WTC11 (cell line): Measurements from ENCODE around the gene NOL12. TPM values are rescaled to one million over a fixed set of nuclear protein-coding genes. Genes with fewer than 3 reads are reported as not detected.
A peak's percentile ranks its signal among the peaks of the same experiment; 100 is the strongest.
"Not testable (repeated sequence)": the region's sequence is repeated elsewhere in the genome, so short reads cannot be mapped to it uniquely, and the experiment has no call there.

Experiments
- ATAC-seq: fragments of 200-7000 bp; cut with Tn5 transposase; 2 replicates; pipeline ENCODE4 v1.10.0; 2021; ENCODE audit warnings: mild to moderate bottlenecking, moderate library complexity
- CTCF ChIA-PET: fragments of 300-600 bp; sonication (Branson Sonifier 250); formaldehyde crosslinking; loops from one replicate; lab custom pipeline; 2021; ENCODE audit warnings: antibody characterized with exemption; lab: Charles Lee
- POLR2A ChIA-PET: fragments of 350-600 bp; sonication (Branson Sonifier 250); formaldehyde crosslinking; loops from one replicate; lab custom pipeline; 2021; ENCODE audit warnings: antibody characterized with exemption; lab: Charles Lee
- DNase-seq: peaks from one replicate; pipeline ENCODE4 v3.0.0; 2021; ENCODE audit warnings: low spot score
- H3K27ac Mint-ChIP-seq: 2 replicates; pipeline ENCODE4 v1.8.0; 2021; ENCODE audit warnings: mixed read lengths
- H3K27me3 Mint-ChIP-seq: 2 replicates; pipeline ENCODE4 v1.8.0; 2021; ENCODE audit warnings: low read depth, mild to moderate bottlenecking, moderate library complexity, mixed read lengths
- H3K36me3 Mint-ChIP-seq: 2 replicates; pipeline ENCODE4 v1.8.0; 2021; ENCODE audit warnings: mixed read lengths
- H3K4me1 Mint-ChIP-seq: 2 replicates; pipeline ENCODE4 v1.8.0; 2022; ENCODE audit warnings: mixed read lengths
- H3K4me3 Mint-ChIP-seq: 2 replicates; pipeline ENCODE4 v1.8.0; 2021; ENCODE audit warnings: mild to moderate bottlenecking, moderate library complexity, mixed read lengths
- H3K9me3 Mint-ChIP-seq: 2 replicates; pipeline ENCODE4 v1.8.0; 2021; ENCODE audit warnings: mixed read lengths
- CREB1 ChIP-seq: sonication (generic); formaldehyde crosslinking; IDR thresholded peaks from 2 replicates; pipeline ENCODE4 v1.8.0; 2023; ENCODE audit warnings: mild to moderate bottlenecking, missing genetic modification reagents
- HMGA2 ChIP-seq: fragments of 250-450 bp; sonication (Bioruptor Pico); IDR thresholded peaks from 2 replicates; pipeline ENCODE4 v1.4.0; 2021; ENCODE audit warnings: mild to moderate bottlenecking, moderate library complexity
- MYBL2 ChIP-seq: sonication (generic); formaldehyde crosslinking; IDR thresholded peaks from 2 replicates; pipeline ENCODE4 v1.8.1; 2023; ENCODE audit warnings: mild to moderate bottlenecking, moderate library complexity, missing genetic modification reagents
- PRRX2 ChIP-seq: fragments of 250-450 bp; sonication (Bioruptor Pico); IDR thresholded peaks from 2 replicates; pipeline ENCODE4 v1.8.0; 2021; ENCODE audit warnings: mild to moderate bottlenecking
- SOX15 ChIP-seq: fragments of 250-450 bp; sonication (Bioruptor Pico); IDR thresholded peaks from 2 replicates; pipeline ENCODE4 v1.9.0; 2021; ENCODE audit warnings: mild to moderate bottlenecking
- TEAD4 ChIP-seq: sonication (generic); formaldehyde crosslinking; IDR thresholded peaks from 2 replicates; pipeline ENCODE4 v1.8.0; 2022; ENCODE audit warnings: mild to moderate bottlenecking, missing genetic modification reagents
- ZNF121 ChIP-seq: sonication (generic); formaldehyde crosslinking; IDR thresholded peaks from 2 replicates; pipeline ENCODE4 v1.8.0; 2023; ENCODE audit warnings: missing genetic modification reagents
- ZNF219 ChIP-seq: sonication (generic); formaldehyde crosslinking; IDR thresholded peaks from 2 replicates; pipeline ENCODE4 v1.8.0; 2023; ENCODE audit warnings: missing genetic modification reagents, mild to moderate bottlenecking, borderline replicate concordance
- ZNF232 ChIP-seq: sonication (generic); formaldehyde crosslinking; IDR thresholded peaks from 2 replicates; pipeline ENCODE4 v1.8.0; 2022; ENCODE audit warnings: mild to moderate bottlenecking, missing genetic modification reagents
- ZNF423 ChIP-seq: fragments of 250-450 bp; sonication (Bioruptor Pico); IDR thresholded peaks from 2 replicates; pipeline ENCODE4 v2.1.2; 2022; ENCODE audit warnings: mild to moderate bottlenecking, moderate library complexity
- ZNF671 ChIP-seq: fragments of 250-450 bp; sonication (Bioruptor Pico); IDR thresholded peaks from 2 replicates; pipeline ENCODE4 v1.8.0; 2021; ENCODE audit warnings: mild to moderate bottlenecking
- total RNA-seq: library from RNA; stranded (reverse); gene quantifications from 3 replicates; pipeline ENCODE4 v1.2.3, GENCODE V29; 2021
- TF ChIP-seq, protein P1 (sequence below): sonication (generic); formaldehyde crosslinking; conservative IDR thresholded peaks from 2 replicates; pipeline ENCODE4 v1.8.1; 2022; ENCODE audit warnings: mild to moderate bottlenecking, missing genetic modification reagents
- TF ChIP-seq, protein P2 (sequence below): sonication (generic); formaldehyde crosslinking; IDR thresholded peaks from 2 replicates; pipeline ENCODE4 v1.8.0; 2022; ENCODE audit warnings: missing genetic modification reagents
- TF ChIP-seq, protein P3 (sequence below): fragments of 250-450 bp; sonication (Bioruptor Pico); IDR thresholded peaks from 2 replicates; pipeline ENCODE4 v2.1.2; 2022; ENCODE audit warnings: mild to moderate bottlenecking, moderate library complexity
- TF ChIP-seq, protein P4 (sequence below): sonication (generic); formaldehyde crosslinking; IDR thresholded peaks from 2 replicates; pipeline ENCODE4 v1.8.1; 2022; ENCODE audit warnings: low read depth, missing genetic modification reagents, borderline replicate concordance
- TF ChIP-seq, protein P5 (sequence below): fragments of 250-450 bp; sonication (Bioruptor Pico); IDR thresholded peaks from 2 replicates; pipeline ENCODE4 v1.9.0; 2021; ENCODE audit warnings: mild to moderate bottlenecking, borderline replicate concordance

The NOL12 gene
- total RNA-seq, 1 experiment from 2014 or later = 24.9 TPM

DNA sequence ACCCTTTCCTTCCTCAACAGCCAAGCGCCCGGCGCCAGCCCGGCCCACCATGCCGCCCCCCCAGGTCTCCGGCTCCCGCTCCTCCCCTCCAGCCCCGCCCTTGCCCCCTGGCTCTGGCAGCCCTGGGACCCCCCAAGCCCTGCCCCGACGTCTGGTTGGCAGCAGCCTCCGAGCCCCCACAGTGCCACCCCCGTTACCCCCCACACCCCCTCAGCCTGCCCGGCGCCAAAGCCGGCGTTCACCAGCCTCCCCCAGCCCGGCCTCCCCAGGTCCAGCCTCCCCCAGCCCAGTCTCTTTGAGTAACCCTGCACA is 30.9 kb upstream of the NOL12 start (continued):
- TF ChIP-seq HMGA2 (CRISPR knock-in tag) (no peak), SOX15 (CRISPR knock-in tag) (no peak), ZNF232 (CRISPR knock-in tag) (no peak), CREB1 (no peak)
- TF ChIP-seq, protein P1, sequence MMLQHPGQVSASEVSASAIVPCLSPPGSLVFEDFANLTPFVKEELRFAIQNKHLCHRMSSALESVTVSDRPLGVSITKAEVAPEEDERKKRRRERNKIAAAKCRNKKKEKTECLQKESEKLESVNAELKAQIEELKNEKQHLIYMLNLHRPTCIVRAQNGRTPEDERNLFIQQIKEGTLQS = no peak
- TF ChIP-seq, protein P2, sequence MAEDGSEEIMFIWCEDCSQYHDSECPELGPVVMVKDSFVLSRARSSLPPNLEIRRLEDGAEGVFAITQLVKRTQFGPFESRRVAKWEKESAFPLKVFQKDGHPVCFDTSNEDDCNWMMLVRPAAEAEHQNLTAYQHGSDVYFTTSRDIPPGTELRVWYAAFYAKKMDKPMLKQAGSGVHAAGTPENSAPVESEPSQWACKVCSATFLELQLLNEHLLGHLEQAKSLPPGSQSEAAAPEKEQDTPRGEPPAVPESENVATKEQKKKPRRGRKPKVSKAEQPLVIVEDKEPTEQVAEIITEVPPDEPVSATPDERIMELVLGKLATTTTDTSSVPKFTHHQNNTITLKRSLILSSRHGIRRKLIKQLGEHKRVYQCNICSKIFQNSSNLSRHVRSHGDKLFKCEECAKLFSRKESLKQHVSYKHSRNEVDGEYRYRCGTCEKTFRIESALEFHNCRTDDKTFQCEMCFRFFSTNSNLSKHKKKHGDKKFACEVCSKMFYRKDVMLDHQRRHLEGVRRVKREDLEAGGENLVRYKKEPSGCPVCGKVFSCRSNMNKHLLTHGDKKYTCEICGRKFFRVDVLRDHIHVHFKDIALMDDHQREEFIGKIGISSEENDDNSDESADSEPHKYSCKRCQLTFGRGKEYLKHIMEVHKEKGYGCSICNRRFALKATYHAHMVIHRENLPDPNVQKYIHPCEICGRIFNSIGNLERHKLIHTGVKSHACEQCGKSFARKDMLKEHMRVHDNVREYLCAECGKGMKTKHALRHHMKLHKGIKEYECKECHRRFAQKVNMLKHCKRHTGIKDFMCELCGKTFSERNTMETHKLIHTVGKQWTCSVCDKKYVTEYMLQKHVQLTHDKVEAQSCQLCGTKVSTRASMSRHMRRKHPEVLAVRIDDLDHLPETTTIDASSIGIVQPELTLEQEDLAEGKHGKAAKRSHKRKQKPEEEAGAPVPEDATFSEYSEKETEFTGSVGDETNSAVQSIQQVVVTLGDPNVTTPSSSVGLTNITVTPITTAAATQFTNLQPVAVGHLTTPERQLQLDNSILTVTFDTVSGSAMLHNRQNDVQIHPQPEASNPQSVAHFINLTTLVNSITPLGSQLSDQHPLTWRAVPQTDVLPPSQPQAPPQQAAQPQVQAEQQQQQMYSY (CRISPR knock-in tag) = no peak
- TF ChIP-seq, protein P3, sequence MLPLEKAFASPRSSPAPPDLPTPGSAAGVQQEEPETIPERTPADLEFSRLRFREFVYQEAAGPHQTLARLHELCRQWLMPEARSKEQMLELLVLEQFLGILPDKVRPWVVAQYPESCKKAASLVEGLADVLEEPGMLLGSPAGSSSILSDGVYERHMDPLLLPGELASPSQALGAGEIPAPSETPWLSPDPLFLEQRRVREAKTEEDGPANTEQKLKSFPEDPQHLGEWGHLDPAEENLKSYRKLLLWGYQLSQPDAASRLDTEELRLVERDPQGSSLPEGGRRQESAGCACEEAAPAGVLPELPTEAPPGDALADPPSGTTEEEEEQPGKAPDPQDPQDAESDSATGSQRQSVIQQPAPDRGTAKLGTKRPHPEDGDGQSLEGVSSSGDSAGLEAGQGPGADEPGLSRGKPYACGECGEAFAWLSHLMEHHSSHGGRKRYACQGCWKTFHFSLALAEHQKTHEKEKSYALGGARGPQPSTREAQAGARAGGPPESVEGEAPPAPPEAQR (CRISPR knock-in tag) = no peak

DNA sequence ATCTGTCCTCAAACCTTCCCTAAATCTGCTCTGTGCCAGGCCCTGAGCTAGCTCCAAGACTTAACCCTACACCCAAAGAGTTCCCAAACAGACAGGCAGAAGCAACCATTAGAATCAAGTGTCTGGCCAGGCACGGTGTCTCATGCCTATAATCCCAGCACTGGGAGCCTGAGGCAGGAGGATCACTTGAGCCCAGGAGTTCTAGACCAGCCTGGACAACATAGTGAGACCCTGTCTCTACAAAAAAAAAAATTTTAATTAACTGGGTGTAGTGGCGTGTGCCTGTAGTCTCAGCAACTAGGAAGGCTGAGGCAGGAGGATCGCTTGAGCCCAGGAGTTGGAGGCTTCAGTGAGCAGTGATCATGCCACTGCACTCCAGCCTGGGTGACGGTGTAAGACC is 29.6 kb upstream of the NOL12 start:
- H3K9me3 Mint-ChIP-seq, H3K27me3 Mint-ChIP-seq, DNase-seq, ATAC-seq, H3K4me3 Mint-ChIP-seq: not testable (repeated sequence)
- 0 out of 2 replicates have a peak overlapping the region, but pooled peaks have one; percentile 33 for H3K27ac Mint-ChIP-seq
- peaks cover 28% of the 10 kb centered on the region for H3K4me1 Mint-ChIP-seq
- peaks cover 18% of the 10 kb centered on the region for H3K36me3 Mint-ChIP-seq
- ChIA-PET CTCF (interaction anchor here (0.6 to 12.1 kb wide), 6 partner anchors 15 to 90 kb away, joined by 3 to 161 read pairs (median 11); partner anchors contain the start of gene SH3BP1), POLR2A (interaction anchor here (0.6 kb wide), 1 partner anchor 16 kb away, joined by 3 read pairs; no protein-coding TSS in a partner anchor)
- peak; percentile 5; the same call in 1 of the 2 replicates for TF ChIP-seq ZNF121 (CRISPR knock-in tag)

DNA sequence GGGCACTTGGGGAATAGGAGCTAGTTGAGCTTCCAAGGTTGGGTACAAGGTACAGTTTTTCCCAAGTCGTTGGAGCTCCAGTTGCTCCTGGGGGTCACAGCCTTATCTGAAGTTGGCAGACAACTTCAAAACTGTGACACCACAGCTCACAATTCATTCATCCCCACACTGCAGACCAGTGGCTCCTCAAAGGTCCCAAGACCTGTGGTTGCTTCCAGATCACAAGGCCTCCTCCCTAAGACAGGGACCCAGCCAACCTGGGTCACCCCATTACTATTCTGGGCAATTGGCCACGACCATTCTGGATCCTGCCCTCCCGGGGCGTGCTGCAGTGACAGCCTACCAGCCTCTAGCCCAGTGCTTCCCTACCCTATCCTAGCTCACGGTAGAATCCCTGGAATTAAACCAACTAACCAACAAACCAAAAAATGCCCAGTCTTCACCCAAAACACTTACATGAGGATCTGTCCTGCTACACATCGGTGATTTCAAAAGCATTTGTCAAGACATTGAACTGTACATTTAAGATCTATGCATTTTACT is 28.5 kb upstream of the NOL12 start:
- ChIA-PET CTCF (interaction anchor here (0.6 to 12.1 kb wide), 23 partner anchors 10 to 277 kb away, joined by 3 to 161 read pairs (median 7); partner anchors contain the start of genes GCAT, GGA1, NOL12 and SH3BP1), POLR2A (interaction anchor here (0.5 to 1.9 kb wide), 10 partner anchors 10 to 82 kb away, joined by 3 to 8 read pairs (median 5); partner anchors contain the start of genes GGA1 and NOL12)
- Mint-ChIP-seq H3K27ac (peak overlapping the region; percentile 97), H3K9me3 (no peaks in the 10 kb centered on the region), H3K4me1 (peaks cover 29% of the 10 kb centered on the region), H3K36me3 (peaks cover 13% of the 10 kb centered on the region), H3K27me3 (no peaks in the 10 kb centered on the region), H3K4me3 (peak overlapping the region; percentile 82)
- TF ChIP-seq, protein P4, sequence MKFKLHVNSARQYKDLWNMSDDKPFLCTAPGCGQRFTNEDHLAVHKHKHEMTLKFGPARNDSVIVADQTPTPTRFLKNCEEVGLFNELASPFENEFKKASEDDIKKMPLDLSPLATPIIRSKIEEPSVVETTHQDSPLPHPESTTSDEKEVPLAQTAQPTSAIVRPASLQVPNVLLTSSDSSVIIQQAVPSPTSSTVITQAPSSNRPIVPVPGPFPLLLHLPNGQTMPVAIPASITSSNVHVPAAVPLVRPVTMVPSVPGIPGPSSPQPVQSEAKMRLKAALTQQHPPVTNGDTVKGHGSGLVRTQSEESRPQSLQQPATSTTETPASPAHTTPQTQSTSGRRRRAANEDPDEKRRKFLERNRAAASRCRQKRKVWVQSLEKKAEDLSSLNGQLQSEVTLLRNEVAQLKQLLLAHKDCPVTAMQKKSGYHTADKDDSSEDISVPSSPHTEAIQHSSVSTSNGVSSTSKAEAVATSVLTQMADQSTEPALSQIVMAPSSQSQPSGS (CRISPR knock-in tag) = no peak
- TF ChIP-seq SOX15 (CRISPR knock-in tag) (no peak), ZNF219 (CRISPR knock-in tag) (no peak), ZNF423 (CRISPR knock-in tag) (no peak), TEAD4 (CRISPR knock-in tag) (no peak), MYBL2 (CRISPR knock-in tag) (no peak), PRRX2 (no peak), ZNF671 (no peak)
- TF ChIP-seq, protein P5, sequence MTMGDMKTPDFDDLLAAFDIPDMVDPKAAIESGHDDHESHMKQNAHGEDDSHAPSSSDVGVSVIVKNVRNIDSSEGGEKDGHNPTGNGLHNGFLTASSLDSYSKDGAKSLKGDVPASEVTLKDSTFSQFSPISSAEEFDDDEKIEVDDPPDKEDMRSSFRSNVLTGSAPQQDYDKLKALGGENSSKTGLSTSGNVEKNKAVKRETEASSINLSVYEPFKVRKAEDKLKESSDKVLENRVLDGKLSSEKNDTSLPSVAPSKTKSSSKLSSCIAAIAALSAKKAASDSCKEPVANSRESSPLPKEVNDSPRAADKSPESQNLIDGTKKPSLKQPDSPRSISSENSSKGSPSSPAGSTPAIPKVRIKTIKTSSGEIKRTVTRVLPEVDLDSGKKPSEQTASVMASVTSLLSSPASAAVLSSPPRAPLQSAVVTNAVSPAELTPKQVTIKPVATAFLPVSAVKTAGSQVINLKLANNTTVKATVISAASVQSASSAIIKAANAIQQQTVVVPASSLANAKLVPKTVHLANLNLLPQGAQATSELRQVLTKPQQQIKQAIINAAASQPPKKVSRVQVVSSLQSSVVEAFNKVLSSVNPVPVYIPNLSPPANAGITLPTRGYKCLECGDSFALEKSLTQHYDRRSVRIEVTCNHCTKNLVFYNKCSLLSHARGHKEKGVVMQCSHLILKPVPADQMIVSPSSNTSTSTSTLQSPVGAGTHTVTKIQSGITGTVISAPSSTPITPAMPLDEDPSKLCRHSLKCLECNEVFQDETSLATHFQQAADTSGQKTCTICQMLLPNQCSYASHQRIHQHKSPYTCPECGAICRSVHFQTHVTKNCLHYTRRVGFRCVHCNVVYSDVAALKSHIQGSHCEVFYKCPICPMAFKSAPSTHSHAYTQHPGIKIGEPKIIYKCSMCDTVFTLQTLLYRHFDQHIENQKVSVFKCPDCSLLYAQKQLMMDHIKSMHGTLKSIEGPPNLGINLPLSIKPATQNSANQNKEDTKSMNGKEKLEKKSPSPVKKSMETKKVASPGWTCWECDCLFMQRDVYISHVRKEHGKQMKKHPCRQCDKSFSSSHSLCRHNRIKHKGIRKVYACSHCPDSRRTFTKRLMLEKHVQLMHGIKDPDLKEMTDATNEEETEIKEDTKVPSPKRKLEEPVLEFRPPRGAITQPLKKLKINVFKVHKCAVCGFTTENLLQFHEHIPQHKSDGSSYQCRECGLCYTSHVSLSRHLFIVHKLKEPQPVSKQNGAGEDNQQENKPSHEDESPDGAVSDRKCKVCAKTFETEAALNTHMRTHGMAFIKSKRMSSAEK = no peak
- ATAC-seq = 0 out of 2 replicates have a peak, but pooled peaks have one; percentile 4
- no peak for DNase-seq
